Thyroid gland (tissue), 4 donors: Measurements from ENCODE around the gene RPL27. TPM values are rescaled to one million over a fixed set of nuclear protein-coding genes. Genes with fewer than 3 reads are reported as not detected.

ENCODE experiments used
- DNase-seq, 2 donors: peaks; one replicate each; pipeline ENCODE4 v3.0.0-alpha.2; 2019
- H3K27ac ChIP-seq, 3 donors: fragments of 200-600 bp; sonication (generic); 1 replicate in 2 of 3; 2 replicates in 1 of 3; pipeline ENCODE4 v1.5.1; 2016 to 2019; ENCODE audit warnings: mild to moderate bottlenecking in 1 of 3, moderate library complexity in 1 of 3
- H3K27me3 ChIP-seq: fragments of 200-600 bp; sonication (generic); one replicate; pipeline ENCODE4 v1.5.1; 2019
- H3K36me3 ChIP-seq, 2 donors: fragments of 200-600 bp; sonication (generic); one replicate each; pipeline ENCODE4 v1.5.1; 2016 to 2019
- H3K4me1 ChIP-seq, 2 donors: fragments of 200-600 bp; sonication (generic); one replicate each; pipeline ENCODE4 v1.5.1; 2017 to 2019
- H3K4me3 ChIP-seq, 3 donors: fragments of 200-600 bp; sonication (generic); replicated peaks in 1 of 3; 1 replicate in 2 of 3; 2 replicates in 1 of 3; pipeline ENCODE4 v1.5.1; 2016; ENCODE audit warnings: mild to moderate bottlenecking in 1 of 3
- H3K9me3 ChIP-seq: fragments of 200-600 bp; sonication (generic); one replicate; pipeline ENCODE4 v1.5.1; 2017
- CTCF ChIP-seq, 6 experiments: fragments of 200-600 bp in 3 of 6; fragments of 450-650 bp in 3 of 6; sonication (generic) in 3 of 6; IDR thresholded peaks; one replicate each; pipeline ENCODE4 v1.5.1; 2016 to 2019; ENCODE audit warnings: antibody characterized with exemption in 6 of 6, mild to moderate bottlenecking in 2 of 6, inconsistent platforms in 1 of 6, moderate library complexity in 1 of 6
- POLR2A ChIP-seq, 2 donors: fragments of 450-650 bp; IDR thresholded peaks; one replicate each; pipeline ENCODE4 v1.6.1; 2017; ENCODE audit warnings: antibody characterized with exemption in 2 of 2, mild to moderate bottlenecking in 2 of 2, moderate library complexity in 1 of 2
- WGBS, 2 donors: methylation state at CpG; one replicate each; pipeline ENCODE4 v1.1.5; 2017; 5-methylcytosine and 5-hydroxymethylcytosine counted together
- intact Hi-C: fragments of 100-400 bp; cut with DNase I; formaldehyde crosslinking; loops from one replicate; pipeline ENCODE4 v1.15.1; 2023
- small RNA-seq: library from RNA; depleted of rRNA; stranded (forward); fragments of <200 nt; gene quantifications from one replicate; pipeline ENCODE3, GENCODE V24; 2016
- total RNA-seq, 4 donors: library from RNA; depleted of rRNA; stranded (reverse); fragments of >200 nt; gene quantifications; one replicate each; pipeline ENCODE4 v1.2.3, GENCODE V29; 2016

RPL27 gene
- total RNA-seq, 4 donors from 2014 or later, result 425 to 1,406 (median 814) TPM

GRCh38 chr17:43042025-43042628 is 43.9 kb downstream of the RPL27 start:
- TF ChIP-seq CTCF (IDR thresholded peaks at IDR 0.05), result no peak
- no peak for TF ChIP-seq POLR2A (IDR thresholded peaks at IDR 0.05)
- no peak overlapping the region for H3K27ac ChIP-seq
- WGBS, 2 donors, result 79 to 83% methylated on average over 5 of the region's 5 CpGs
- no peaks in the 10 kb centered on the region for H3K27me3 ChIP-seq
- no peaks in the 10 kb centered on the region for H3K9me3 ChIP-seq
- H3K4me1 ChIP-seq, result no peaks in the 10 kb centered on the region
- intact Hi-C loops, result no loop called here
- DNase-seq, result no peak
- no peak overlapping the region for H3K4me3 ChIP-seq
- H3K36me3 ChIP-seq, result no peaks in the 10 kb centered on the region

- Histone ChIP-seq H3K4me3 (no peak overlapping the region), H3K9me3 (no peaks in the 10 kb centered on the region), H3K27me3 (no peaks in the 10 kb centered on the region), H3K4me1 (no peaks in the 10 kb centered on the region), H3K27ac (no peak overlapping the region), H3K36me3 (no peaks in the 10 kb centered on the region)
- TF ChIP-seq POLR2A (IDR thresholded peaks at IDR 0.05), result no peak
- DNase-seq, result no peak
- intact Hi-C loops, result no loop called here
Measured at GRCh38 chr17:43043307-43043706, 45.1 kb downstream of the RPL27 start.

GRCh38 chr17:43044024-43044423 is 45.8 kb downstream of the RPL27 start:
- 93 to 97% methylated on average over 4 of the region's 4 CpGs for WGBS, 2 donors

GRCh38 chr17:43051969-43052368 is 53.8 kb downstream of the RPL27 start:
- WGBS, 2 donors, result 94 to 100% methylated on average over 1 of the region's 1 CpG
- TF ChIP-seq POLR2A (IDR thresholded peaks at IDR 0.05) (no peak), CTCF (IDR thresholded peaks at IDR 0.05) (no peak)
- Histone ChIP-seq H3K4me3 (no peak overlapping the region), H3K27ac (no peak overlapping the region), H3K4me1 (peaks cover 9 to 10% of the 10 kb centered on the region in 2 donors), H3K27me3 (no peaks in the 10 kb centered on the region), H3K36me3 (no peaks in the 10 kb centered on the region), H3K9me3 (no peaks in the 10 kb centered on the region)
- intact Hi-C loops, result no loop called here
- no peak for DNase-seq

More at GRCh38 chr17:43044024-43044423, 45.8 kb downstream of the RPL27 start:
- no peak for DNase-seq
- H3K9me3 ChIP-seq, result no peaks in the 10 kb centered on the region
- intact Hi-C loops, result no loop called here
- H3K27ac ChIP-seq, result no peak overlapping the region
- H3K27me3 ChIP-seq, result no peaks in the 10 kb centered on the region
- H3K4me3 ChIP-seq, result no peak overlapping the region
- TF ChIP-seq POLR2A (IDR thresholded peaks at IDR 0.05) (no peak), CTCF (IDR thresholded peaks at IDR 0.05) (no peak)
- H3K4me1 ChIP-seq, result no peaks in the 10 kb centered on the region
- no peaks in the 10 kb centered on the region for H3K36me3 ChIP-seq

Small RNA genes within 50 kb of the gene (small RNA-seq; reads per million reads assigned to genes)
- gene AARSD1, result not detected

Other genes with a start within 250 kb of the RPL27 start
- 10 to 100 TPM; 18.6 to 55.3 (median 25.7) TPM for gene RAMP2, start 237.2 kb upstream of the RPL27 start, total RNA-seq
- gene VPS25, start 225.0 kb upstream of the RPL27 start, total RNA-seq, result 10 to 100 TPM; 38.5 to 71.2 (median 56.3) TPM
- under 1 TPM in 2 of 4 donors, not detected in 2; 0.13 to 0.45 TPM for gene WNK4, start 217.8 kb upstream of the RPL27 start, total RNA-seq
- 10 to 100 TPM; 46.4 to 94.4 (median 80.3) TPM for gene COA3, start 199.7 kb upstream of the RPL27 start, total RNA-seq
- under 1 TPM in 1 of 4 donors, not detected in 3; 0.27 TPM for gene CNTD1, start 199.6 kb upstream of the RPL27 start, total RNA-seq
- gene BECN1, start 174.1 kb upstream of the RPL27 start, total RNA-seq, result 100 to 1,000 TPM; 107 to 213 (median 120) TPM
- gene PSME3, start 165.0 kb upstream of the RPL27 start, total RNA-seq, result 100 to 1,000 TPM in 1 of 4 donors, 10 to 100 TPM in 3; 78.3 to 119 (median 85.4) TPM
- 1 to 10 TPM in 3 of 4 donors, under 1 TPM in 1; 0.93 to 1.7 (median 1.3) TPM for gene AOC2, start 153.8 kb upstream of the RPL27 start, total RNA-seq
- gene AOC3, start 147.2 kb upstream of the RPL27 start, total RNA-seq, result 10 to 100 TPM in 1 of 4 donors, 1 to 10 TPM in 3; 4.2 to 11.6 (median 5.8) TPM
- not detected for gene G6PC1, start 97.6 kb upstream of the RPL27 start, total RNA-seq
- 10 to 100 TPM; 25.6 to 37.9 (median 32.5) TPM for gene AARSD1, start 34.0 kb upstream of the RPL27 start, total RNA-seq
- under 1 TPM in 3 of 4 donors, not detected in 1; 0.11 to 0.75 (median 0.54) TPM for gene PTGES3L, start 18.3 kb upstream of the RPL27 start, total RNA-seq
- 10 to 100 TPM; 25.8 to 31.9 (median 28.4) TPM for gene RUNDC1, start 17.9 kb upstream of the RPL27 start, total RNA-seq
- gene IFI35, start 8.4 kb downstream of the RPL27 start, total RNA-seq, result 10 to 100 TPM; 23.9 to 43.9 (median 35.8) TPM
- gene VAT1, start 24.0 kb downstream of the RPL27 start, total RNA-seq, result 100 to 1,000 TPM; 118 to 153 (median 131) TPM
- 10 to 100 TPM in 2 of 4 donors, 1 to 10 TPM in 2; 5.2 to 14.8 (median 10.3) TPM for gene RND2, start 26.8 kb downstream of the RPL27 start, total RNA-seq
- 10 to 100 TPM; 14.4 to 31.9 (median 25.4) TPM for gene BRCA1, start 126.9 kb downstream of the RPL27 start, total RNA-seq
- gene NBR1, start 172.8 kb downstream of the RPL27 start, total RNA-seq, result 100 to 1,000 TPM; 117 to 166 (median 134) TPM
- gene TMEM106A, start 213.5 kb downstream of the RPL27 start, total RNA-seq, result 10 to 100 TPM in 3 of 4 donors, 1 to 10 TPM in 1; 9.0 to 14.4 (median 12.5) TPM
- gene CCDC200, start 230.2 kb downstream of the RPL27 start, total RNA-seq, result not detected
- not detected for gene RNU2-1, start 235.6 kb downstream of the RPL27 start, total RNA-seq